OCI-LY3 (cell line): Measurements from ENCODE around the gene NEK5.

Source experiments
- H2AFZ ChIP-seq: fragments of 200-600, 300-600 bp; shearing (Covaris generic); 2 replicates; pipeline ENCODE4 v1.6.0; 2014; ENCODE audit warnings: antibody characterized with exemption, low read depth, low read length
- H3K27ac ChIP-seq: fragments of 200-600, 300-600 bp; sonication (generic); 2 replicates; pipeline ENCODE4 v1.5.1; 2014; ENCODE audit warnings: mild to moderate bottlenecking, low read length, moderate library complexity, mixed read lengths
- H3K27me3 ChIP-seq: fragments of 200-600, 300-600 bp; sonication (generic); 2 replicates; pipeline ENCODE4 v1.6.1; 2014; ENCODE audit warnings: low read depth, low read length, mixed read lengths
- H3K36me3 ChIP-seq: fragments of 200-600, 300-600 bp; sonication (generic); replicated peaks from 2 replicates; pipeline ENCODE3; 2014; ENCODE audit warnings: low read depth, low read length, mixed read lengths
- H3K4me1 ChIP-seq: fragments of 300-600, 200-600 bp; sonication (generic); 2 replicates; pipeline ENCODE4 v1.6.1; 2014; ENCODE audit warnings: low read length, mixed read lengths
- H3K4me2 ChIP-seq: fragments of 200-600, 300-600 bp; sonication (generic); 2 replicates; pipeline ENCODE4 v1.6.1; 2014; ENCODE audit warnings: low read length, mixed read lengths
- H3K4me3 ChIP-seq: fragments of 300-600, 200-600 bp; sonication (generic); 2 replicates; pipeline ENCODE4 v1.5.1; 2014; ENCODE audit warnings: antibody characterized with exemption, mild to moderate bottlenecking, low read length, moderate library complexity
- H3K79me2 ChIP-seq: fragments of 300-600, 200-600 bp; shearing (Covaris generic); 2 replicates; pipeline ENCODE4 v1.6.1; 2014; ENCODE audit warnings: mild to moderate bottlenecking, low read length, mixed read lengths
- H3K9ac ChIP-seq: fragments of 300-600, 200-600 bp; shearing (Covaris generic); 2 replicates; pipeline ENCODE4 v1.6.0; 2014; ENCODE audit warnings: mild to moderate bottlenecking, low read length, moderate library complexity
- H3K9me3 ChIP-seq: fragments of 200-600, 300-600 bp; shearing (Covaris generic); 2 replicates; pipeline ENCODE4 v1.6.1; 2014; ENCODE audit warnings: low read length, mixed read lengths; ENCODE audit not compliant: insufficient read depth
- H4K20me1 ChIP-seq: fragments of 200-600, 300-600 bp; sonication (generic); 2 replicates; pipeline ENCODE4 v1.6.1; 2016; ENCODE audit warnings: low read length, mixed read lengths; ENCODE audit not compliant: insufficient read depth
- CTCF ChIP-seq: fragments of 200-600, 300-600 bp; sonication (generic); IDR thresholded peaks from 2 replicates; pipeline ENCODE4 v1.5.1; 2014; ENCODE audit warnings: antibody characterized with exemption, low read length, low read depth
- EZH2phosphoT487 ChIP-seq: fragments of 200-600 bp; shearing (Covaris generic); IDR thresholded peaks from 2 replicates; pipeline ENCODE4 v1.6.1; 2018; ENCODE audit warnings: antibody characterized with exemption, mixed run types, low read depth

The NEK5 gene

GRCh38 chr13:52009946-52010345, 118.9 kb downstream of the NEK5 start:
- Histone ChIP-seq H3K27ac (no peak overlapping the region), H2AFZ (no peak overlapping the region), H3K9ac (no peak overlapping the region), H3K4me3 (no peak overlapping the region), H3K9me3 (no peaks in the 10 kb centered on the region), H3K4me1 (peaks cover 13% of the 10 kb centered on the region), H3K27me3 (peaks cover 17% of the 10 kb centered on the region), H3K4me2 (no peak overlapping the region), H3K79me2 (peaks cover 27% of the 10 kb centered on the region), H4K20me1 (no peaks in the 10 kb centered on the region), H3K36me3 (no peaks in the 10 kb centered on the region)
- TF ChIP-seq EZH2phosphoT487 (no peak), CTCF (no peak)

GRCh38 chr13:52006523-52007245, 122.2 kb downstream of the NEK5 start:
- Histone ChIP-seq H3K36me3 (no peaks in the 10 kb centered on the region), H3K4me3 (no peak overlapping the region), H3K9ac (no peak overlapping the region), H2AFZ (no peak overlapping the region), H3K4me2 (no peak overlapping the region), H3K4me1 (peaks cover 5% of the 10 kb centered on the region; the same call in 1 of the 2 replicates), H3K79me2 (no peaks in the 10 kb centered on the region), H3K27me3 (peaks cover 17% of the 10 kb centered on the region), H4K20me1 (no peaks in the 10 kb centered on the region), H3K9me3 (no peaks in the 10 kb centered on the region), H3K27ac (no peak overlapping the region)
- TF ChIP-seq CTCF (no peak), EZH2phosphoT487 (no peak)

- Histone ChIP-seq H3K9me3 (no peaks in the 10 kb centered on the region), H3K4me1 (peaks cover 6% of the 10 kb centered on the region), H3K27ac (no peak overlapping the region), H3K9ac (no peak overlapping the region), H2AFZ (no peak overlapping the region), H3K36me3 (no peaks in the 10 kb centered on the region), H3K4me2 (no peak overlapping the region), H3K4me3 (no peak overlapping the region), H3K27me3 (peaks cover 14% of the 10 kb centered on the region), H4K20me1 (no peaks in the 10 kb centered on the region), H3K79me2 (no peaks in the 10 kb centered on the region)
- TF ChIP-seq EZH2phosphoT487, result no peak
- TF ChIP-seq CTCF, result no peak
Observed at GRCh38 chr13:52005841-52006522, 122.9 kb downstream of the NEK5 start.

GRCh38 chr13:52004511-52005170, 124.2 kb downstream of the NEK5 start:
- Histone ChIP-seq H4K20me1 (no peaks in the 10 kb centered on the region), H3K4me3 (no peak overlapping the region), H3K4me1 (peaks cover 3% of the 10 kb centered on the region; the same call in 1 of the 2 replicates), H3K36me3 (no peaks in the 10 kb centered on the region), H3K27me3 (peaks cover 6% of the 10 kb centered on the region), H3K4me2 (no peak overlapping the region), H3K27ac (no peak overlapping the region), H3K9me3 (no peaks in the 10 kb centered on the region), H3K79me2 (no peaks in the 10 kb centered on the region), H3K9ac (no peak overlapping the region), H2AFZ (no peak overlapping the region)
- no peak for TF ChIP-seq EZH2phosphoT487
- 0 out of 2 replicates have a peak, but pooled peaks have one; percentile 3 for TF ChIP-seq CTCF
